GM12874 (cell line): Measurements from ENCODE around the gene PRSS38.

Experiments
- CTCF ChIP-seq: IDR thresholded peaks from 2 replicates; pipeline ENCODE4 v1.5.1; 2011; ENCODE audit warnings: low read depth, mild to moderate bottlenecking, control low read depth, low read length, moderate library complexity; ENCODE audit not compliant: insufficient read depth

PRSS38 gene

GRCh38 chr1:227769047-227769935, 46.2 kb upstream of the PRSS38 start:
- TF ChIP-seq CTCF: no peak

GRCh38 chr1:227769936-227770494, 45.5 kb upstream of the PRSS38 start:
- no peak for TF ChIP-seq CTCF

- no peak for TF ChIP-seq CTCF
Observed at GRCh38 chr1:227770812-227771211, 44.7 kb upstream of the PRSS38 start.

- TF ChIP-seq CTCF: no peak
Observed at GRCh38 chr1:227771326-227771725, 44.1 kb upstream of the PRSS38 start.

GRCh38 chr1:227771771-227772170, 43.7 kb upstream of the PRSS38 start:
- TF ChIP-seq CTCF: no peak

- TF ChIP-seq CTCF: no peak
Observed at GRCh38 chr1:227773558-227773957, 41.9 kb upstream of the PRSS38 start.

GRCh38 chr1:227774051-227774731, 41.3 kb upstream of the PRSS38 start:
- no peak for TF ChIP-seq CTCF
